ENCODE measurements around the gene TJP2.
A peak's percentile ranks its signal among the peaks of the same experiment; 100 is the strongest.
"Not testable (repeated sequence)": the region's sequence is repeated elsewhere in the genome, so short reads cannot be mapped to it uniquely, and the experiment has no call there.

The TJP2 gene

GRCh38 chr9:69164573-69164972 is 9.5 kb upstream of the TJP2 start:
- not testable (repeated sequence) for DNase-seq

GRCh38 chr9:69165581-69165980 is 8.5 kb upstream of the TJP2 start:
- DNase-seq, result no peak

GRCh38 chr9:69168709-69169217 is 5.3 kb upstream of the TJP2 start:
- peak; percentile 43 for DNase-seq

GRCh38 chr9:69170231-69170630 is 3.8 kb upstream of the TJP2 start:
- no peak for DNase-seq

- peak; percentile 95 for DNase-seq
Measured at GRCh38 chr9:69171049-69171448, 3.0 kb upstream of the TJP2 start.

- DNase-seq, result no peak
Measured at GRCh38 chr9:69171517-69171916, 2.6 kb upstream of the TJP2 start.

- no peak for DNase-seq
Measured at GRCh38 chr9:69172895-69173294, 1.2 kb upstream of the TJP2 start.

GRCh38 chr9:69173497-69173890 is 583 bp upstream of the TJP2 start:
- peak; percentile 79 for DNase-seq

GRCh38 chr9:69174616-69175463 is 763 bp downstream of the TJP2 start:
- peak; percentile 98 for DNase-seq

- no peak for DNase-seq
Measured at GRCh38 chr9:69175486-69175885, 1.4 kb downstream of the TJP2 start.

- DNase-seq, result no peak
Measured at GRCh38 chr9:69176471-69177171, 2.5 kb downstream of the TJP2 start.

- DNase-seq, result peak; percentile 54
Measured at GRCh38 chr9:69178583-69179011, 4.5 kb downstream of the TJP2 start.

GRCh38 chr9:69179037-69179436 is 5.0 kb downstream of the TJP2 start:
- no peak for DNase-seq

GRCh38 chr9:69180200-69180599 is 6.1 kb downstream of the TJP2 start:
- no peak for DNase-seq

GRCh38 chr9:69180670-69181069 is 6.6 kb downstream of the TJP2 start:
- peak; percentile 96 for DNase-seq

GRCh38 chr9:69181908-69182353 is 7.9 kb downstream of the TJP2 start:
- no peak for DNase-seq

- DNase-seq, result no peak
Measured at GRCh38 chr9:69184266-69184665, 10.2 kb downstream of the TJP2 start.

- DNase-seq, result peak; percentile 51
Measured at GRCh38 chr9:69186841-69187611, 12.9 kb downstream of the TJP2 start.

- DNase-seq, result no peak
Measured at GRCh38 chr9:69188975-69189374, 14.9 kb downstream of the TJP2 start.

- DNase-seq, result no peak
Measured at GRCh38 chr9:69190086-69190862, 16.2 kb downstream of the TJP2 start.

GRCh38 chr9:69190863-69191181 is 16.7 kb downstream of the TJP2 start:
- no peak for DNase-seq

- no peak for DNase-seq
Measured at GRCh38 chr9:69191231-69191630, 17.2 kb downstream of the TJP2 start.

- no peak for DNase-seq
Measured at GRCh38 chr9:69192214-69192613, 18.1 kb downstream of the TJP2 start.

All from NCI-H226 (cell line).